Naive thymus-derived CD4-positive, alpha-beta T cell (primary cell): Measurements from ENCODE around the gene CMIP. TPM values are rescaled to one million over a fixed set of nuclear protein-coding genes. Genes with fewer than 3 reads are reported as not detected.

ENCODE experiments used
- ATAC-seq: fragments of 150-1000 bp; cut with Tn5 transposase; 2 replicates; pipeline ENCODE4 v1.10.0; 2021; ENCODE audit warnings: mild to moderate bottlenecking, moderate library complexity
- CTCF ChIA-PET: fragments of 350-600 bp; sonication (Branson Sonifier 250); formaldehyde crosslinking; loops from one replicate; lab custom pipeline; 2021; ENCODE audit warnings: antibody characterized with exemption; lab: Charles Lee
- POLR2A ChIA-PET: fragments of 350-600 bp; sonication (Branson Sonifier 250); formaldehyde crosslinking; loops from one replicate; lab custom pipeline; 2021; ENCODE audit warnings: antibody characterized with exemption, inconsistent platforms; lab: Charles Lee
- DNase-seq, 9 donors: peaks; one replicate each; pipeline versions ENCODE4 v3.0.0 to v3.0.0-alpha.2; 2020 to 2022; ENCODE audit warnings: mixed read lengths in 1 of 9
- H3K27ac ChIP-seq: one replicate; pipeline ENCODE4 v1.7.0; 2013; ENCODE audit warnings: mild to moderate bottlenecking, low read depth, low read length, moderate library complexity
- H3K27me3 ChIP-seq, 2 donors: one replicate each; pipeline ENCODE4 v1.7.0; 2013; ENCODE audit warnings: low read length in 2 of 2, mild to moderate bottlenecking in 2 of 2, moderate library complexity in 2 of 2; ENCODE audit not compliant: control insufficient read depth in 2 of 2, insufficient read depth in 2 of 2
- H3K36me3 ChIP-seq, 3 experiments: 1 replicate in 2 of 3; 2 replicates in 1 of 3; pipeline ENCODE4 v1.7.0; 2013; ENCODE audit warnings: low read length in 3 of 3, mild to moderate bottlenecking in 3 of 3, moderate library complexity in 1 of 3; ENCODE audit not compliant: insufficient read depth in 3 of 3, control insufficient read depth in 2 of 3
- H3K4me1 ChIP-seq, 2 donors: one replicate each; pipeline ENCODE4 v1.7.0; 2013; ENCODE audit warnings: low read length in 2 of 2, mild to moderate bottlenecking in 2 of 2, moderate library complexity in 1 of 2; ENCODE audit not compliant: control insufficient read depth in 2 of 2, insufficient read depth in 2 of 2
- H3K4me3 ChIP-seq: 2 replicates; pipeline ENCODE4 v1.7.0; 2013; ENCODE audit warnings: mild to moderate bottlenecking, low read length
- H3K9me3 ChIP-seq, 3 experiments: 1 replicate in 2 of 3; 2 replicates in 1 of 3; pipeline ENCODE4 v1.7.0; 2013; ENCODE audit warnings: low read length in 3 of 3; ENCODE audit not compliant: control insufficient read depth in 2 of 3
- H3K27ac Mint-ChIP-seq, 9 donors: one replicate each; pipeline ENCODE4 v1.8.0; 2020 to 2022; ENCODE audit warnings: mixed read lengths in 9 of 9, mild to moderate bottlenecking in 8 of 9, moderate library complexity in 5 of 9, inconsistent platforms in 2 of 9
- H3K27me3 Mint-ChIP-seq, 5 donors: one replicate each; pipeline ENCODE4 v1.8.0; 2021 to 2022; ENCODE audit warnings: mixed read lengths in 5 of 5, mild to moderate bottlenecking in 1 of 5
- H3K36me3 Mint-ChIP-seq, 5 donors: one replicate each; pipeline ENCODE4 v1.8.0; 2020 to 2022; ENCODE audit warnings: mixed read lengths in 5 of 5, mild to moderate bottlenecking in 3 of 5, inconsistent platforms in 1 of 5
- H3K4me1 Mint-ChIP-seq, 7 donors: one replicate each; pipeline ENCODE4 v1.8.0; 2020 to 2022; ENCODE audit warnings: mixed read lengths in 7 of 7, mild to moderate bottlenecking in 3 of 7, inconsistent platforms in 1 of 7
- H3K4me3 Mint-ChIP-seq, 10 donors: one replicate each; pipeline ENCODE4 v1.8.0; 2020 to 2022; ENCODE audit warnings: mild to moderate bottlenecking in 10 of 10, mixed read lengths in 10 of 10, moderate library complexity in 6 of 10, inconsistent platforms in 2 of 10
- H3K9me3 Mint-ChIP-seq, 11 donors: one replicate each; pipeline ENCODE4 v1.8.0; 2020 to 2022; ENCODE audit warnings: mixed read lengths in 11 of 11, mild to moderate bottlenecking in 4 of 11, inconsistent platforms in 1 of 11, moderate library complexity in 1 of 11
- intact Hi-C, 2 donors: fragments of 100-400 bp; cut with micrococcal nuclease; formaldehyde crosslinking; loops; one replicate each; pipeline ENCODE4 v1.15.1; 2023
- polyA plus RNA-seq, 2 donors: library from polyadenylated mRNA; unstranded; fragments of 300-500 nt; fragmentation: Illumina TruSeq; gene quantifications; one replicate each; pipeline ENCODE4 v1.2.3, GENCODE V29; 2021
- total RNA-seq, 6 experiments: library from RNA in 5 of 6; stranded (reverse) in 5 of 6; gene quantifications; 1 replicate in 5 of 6; 2 replicates in 1 of 6; pipeline ENCODE4 v1.2.3 and lab custom pipeline; 2021 to 2026

Gene CMIP
- total and polyA plus RNA-seq, 7 experiments from 2014 or later = 0.66 to 75.4 (median 34.3) TPM

DNA sequence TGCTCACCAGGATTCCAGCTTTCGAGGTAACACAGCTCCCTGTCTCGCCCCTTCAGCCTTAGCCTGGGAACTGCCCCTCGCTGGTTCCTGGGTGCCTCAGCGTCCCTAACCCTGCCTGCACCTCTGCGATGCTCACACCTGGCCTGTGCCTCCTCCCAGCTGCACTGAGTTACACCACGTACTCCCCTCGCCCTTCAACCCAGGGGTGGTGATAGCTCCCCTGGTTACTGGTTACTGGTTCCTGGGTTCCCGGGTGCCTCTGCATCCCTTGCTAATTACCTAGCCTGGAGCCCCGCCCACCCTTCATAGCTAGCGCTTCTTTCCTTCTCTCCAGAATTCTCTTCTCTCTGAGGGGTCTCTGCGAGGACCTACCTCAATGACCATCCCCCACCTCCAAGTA lies 269.2 kb downstream of the CMIP start:
- Histone ChIP-seq H3K36me3 (peaks cover 0 to 9% (median 0%) of the 10 kb centered on the region in 3 experiments), H3K9me3 (no peaks in the 10 kb centered on the region), H3K4me3 (no peak overlapping the region), H3K4me1 (peaks cover 25 to 35% of the 10 kb centered on the region in 2 donors), H3K27me3 (no peaks in the 10 kb centered on the region), H3K27ac (no peak overlapping the region)
- ATAC-seq (no peak), DNase-seq (no peak)
- ChIA-PET CTCF (interaction anchor here (1.2 to 1.5 kb wide), 4 partner anchors 16 to 309 kb away, joined by 3 to 4 read pairs (median 4); no protein-coding TSS in a partner anchor), POLR2A (interaction anchor here (1.5 kb wide), 1 partner anchor 80 kb away, joined by 3 read pairs; no protein-coding TSS in a partner anchor)
- peak overlapping the region in 2 of 9 donors; percentile 19 to 46 for H3K27ac Mint-ChIP-seq
- H3K9me3 Mint-ChIP-seq = peaks cover 0 to 3% (median 0%) of the 10 kb centered on the region in 11 donors
- peaks cover 0 to 6% (median 0%) of the 10 kb centered on the region in 5 donors for H3K36me3 Mint-ChIP-seq
- no peak overlapping the region for H3K4me3 Mint-ChIP-seq
- intact Hi-C loops = loop anchor here in 1 of 2 donors (2.0 kb wide), 1 partner anchor 17 kb away; no protein-coding TSS in a partner anchor
- H3K4me1 Mint-ChIP-seq = peaks cover 30 to 45% (median 38%) of the 10 kb centered on the region in 7 donors
- H3K27me3 Mint-ChIP-seq = no peaks in the 10 kb centered on the region

DNA sequence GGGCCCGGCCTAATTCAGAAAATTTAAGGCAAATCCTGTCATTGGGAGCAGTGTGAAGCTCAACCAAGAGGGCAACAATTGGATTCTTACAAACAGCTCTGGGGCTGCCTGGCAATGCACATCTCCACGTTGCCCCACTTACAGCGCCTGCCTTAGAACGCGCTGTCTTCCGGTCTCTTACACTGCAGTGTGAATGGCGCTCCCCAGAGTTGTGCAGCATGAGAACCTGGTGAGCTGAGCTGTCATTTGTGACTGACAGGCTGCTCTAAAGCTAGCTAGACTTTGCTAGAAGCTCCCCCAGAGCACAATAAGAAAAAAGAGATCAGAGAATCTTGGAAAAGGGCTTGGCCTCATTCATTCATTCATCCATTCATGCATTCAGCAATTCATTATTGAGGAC lies 270.0 kb downstream of the CMIP start:
- DNase-seq (no peak), ATAC-seq (no peak)
- ChIA-PET POLR2A (interaction anchor here (0.9 to 1.5 kb wide), 3 partner anchors 11 to 91 kb away, joined by 3 read pairs; no protein-coding TSS in a partner anchor), CTCF (interaction anchor here (1.2 to 1.5 kb wide), 5 partner anchors 10 to 310 kb away, joined by 3 to 9 read pairs (median 4); no protein-coding TSS in a partner anchor)
- H3K27me3 Mint-ChIP-seq = no peaks in the 10 kb centered on the region
- peaks cover 0 to under 1% (median 0%) of the 10 kb centered on the region in 3 experiments for H3K36me3 ChIP-seq
- H3K9me3 Mint-ChIP-seq = peaks cover 0 to 3% (median 0%) of the 10 kb centered on the region in 11 donors
- H3K4me1 ChIP-seq = peaks cover 25 to 35% of the 10 kb centered on the region in 2 donors
- H3K4me1 Mint-ChIP-seq = peaks cover 34 to 51% (median 38%) of the 10 kb centered on the region in 7 donors
- no peak overlapping the region for H3K27ac ChIP-seq
- peak overlapping the region; percentile 12 to 96 (median 87) for H3K27ac Mint-ChIP-seq
- H3K4me3 ChIP-seq = no peak overlapping the region
- H3K9me3 ChIP-seq = no peaks in the 10 kb centered on the region
- peaks cover 0 to 4% (median 0%) of the 10 kb centered on the region in 5 donors for H3K36me3 Mint-ChIP-seq
- intact Hi-C loops = loop anchor here in 1 of 2 donors (2.0 kb wide), 1 partner anchor 16 kb away; no protein-coding TSS in a partner anchor
- no peaks in the 10 kb centered on the region for H3K27me3 ChIP-seq
- peak overlapping the region in 8 of 10 donors; percentile 64 to 83 (median 75) for H3K4me3 Mint-ChIP-seq

DNA sequence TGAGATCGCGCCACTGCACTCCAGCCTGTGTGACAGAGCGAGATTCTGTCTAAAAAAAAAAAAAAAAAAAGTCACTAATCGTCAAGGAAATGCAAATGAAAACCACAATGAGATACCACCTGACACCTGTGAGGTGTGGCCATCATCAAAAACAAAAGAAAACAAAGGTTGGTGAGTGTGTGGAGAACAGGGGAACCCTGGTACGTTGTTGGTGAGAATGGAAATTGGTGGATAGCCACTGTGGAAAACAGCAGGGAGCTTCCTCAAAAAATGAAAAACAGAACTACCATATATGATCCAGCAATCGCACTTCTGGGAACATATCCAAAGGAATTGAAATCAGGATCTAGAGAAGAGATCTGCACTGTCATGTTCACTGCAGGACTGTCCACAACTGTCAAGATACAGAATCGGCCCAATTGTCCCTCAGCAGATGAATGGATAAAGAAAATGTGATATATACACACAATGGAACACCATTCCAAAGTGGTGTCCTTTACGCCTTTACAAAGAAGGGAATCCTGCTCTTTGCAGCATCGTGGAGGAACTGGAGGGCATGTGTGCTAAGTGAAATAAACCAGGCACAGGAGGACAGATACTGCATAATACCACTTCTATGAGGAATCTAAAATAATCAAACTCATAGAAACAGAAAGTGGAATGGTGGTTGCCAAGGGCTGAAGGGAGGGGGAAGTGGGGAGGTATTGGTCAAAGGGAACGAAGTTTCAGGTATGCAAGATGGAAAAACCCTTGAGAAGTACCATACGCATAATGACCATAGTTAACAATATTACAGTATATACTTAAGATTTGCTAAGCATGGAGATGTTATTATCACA lies 271.0 kb downstream of the CMIP start:
- POLR2A ChIA-PET = interaction anchor here (0.9 to 1.5 kb wide), 4 partner anchors 11 to 92 kb away, joined by 3 to 5 read pairs (median 3); no protein-coding TSS in a partner anchor

DNA sequence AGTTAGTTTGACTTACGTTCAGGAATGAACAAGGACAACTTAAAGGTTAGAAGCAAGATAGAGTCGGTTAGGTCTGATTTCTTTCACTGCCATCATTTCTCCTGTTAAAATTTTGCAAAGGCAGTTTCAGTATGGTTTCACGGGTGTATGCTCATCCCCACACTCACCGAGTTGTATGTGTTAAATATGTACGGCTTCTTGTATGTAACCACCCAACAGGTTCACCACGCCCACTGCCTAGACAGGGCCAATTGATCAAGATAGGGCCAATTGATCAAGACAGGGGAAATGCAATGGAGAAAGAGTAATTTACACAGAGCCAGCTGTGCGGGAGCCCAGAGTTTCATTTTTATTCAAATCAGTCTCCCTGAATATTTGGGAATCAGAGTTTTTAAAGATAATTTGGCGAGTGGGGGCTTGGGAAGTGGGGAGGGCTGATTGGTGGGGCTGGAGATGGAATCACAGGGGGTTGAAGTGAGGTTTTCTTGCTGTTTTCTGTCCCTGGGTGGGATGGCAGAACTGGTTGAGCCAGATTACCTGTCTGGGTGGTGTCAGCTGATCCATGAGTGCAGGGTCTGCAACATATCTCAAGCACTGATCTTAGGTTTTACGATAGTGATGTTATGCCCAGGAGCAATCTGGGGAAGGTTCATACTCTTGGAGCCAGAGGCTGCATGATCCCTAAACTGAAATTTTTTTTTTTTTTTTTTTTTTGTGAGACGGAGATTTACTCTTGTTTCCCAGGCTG lies 272.0 kb downstream of the CMIP start:
- H3K36me3 Mint-ChIP-seq = peaks cover 0 to 9% (median 0%) of the 10 kb centered on the region in 5 donors

More for the DNA sequence above, 271.0 kb downstream of the CMIP start:
- Histone ChIP-seq H3K4me3 (peak overlapping the region; percentile 7), H3K27ac (no peak overlapping the region), H3K36me3 (no peaks in the 10 kb centered on the region), H3K9me3 (no peaks in the 10 kb centered on the region), H3K4me1 (peaks cover 25 to 35% of the 10 kb centered on the region in 2 donors), H3K27me3 (no peaks in the 10 kb centered on the region)
- peaks cover 0 to 4% (median 0%) of the 10 kb centered on the region in 5 donors for H3K36me3 Mint-ChIP-seq
- peaks cover 35 to 54% (median 43%) of the 10 kb centered on the region in 7 donors for H3K4me1 Mint-ChIP-seq
- CTCF ChIA-PET = interaction anchor here (1.2 to 1.3 kb wide), 2 partner anchors 9 to 14 kb away, joined by 5 to 9 read pairs; no protein-coding TSS in a partner anchor
- intact Hi-C loops = loop anchor here (1.0 to 5.0 kb wide), 4 partner anchors 15 to 403 kb away; partner anchors contain the start of gene GAN (in 1 of the 2)
- ATAC-seq (peak; percentile 73), DNase-seq (peak in 7 of 9 donors; percentile 47 to 70 (median 68))
- H3K9me3 Mint-ChIP-seq = peaks cover 0 to 3% (median 0%) of the 10 kb centered on the region in 11 donors
- H3K27ac Mint-ChIP-seq = peak overlapping the region; percentile 66 to 96 (median 88)
- H3K27me3 Mint-ChIP-seq = no peaks in the 10 kb centered on the region
- H3K4me3 Mint-ChIP-seq = peak overlapping the region; percentile 53 to 83 (median 75)

DNA sequence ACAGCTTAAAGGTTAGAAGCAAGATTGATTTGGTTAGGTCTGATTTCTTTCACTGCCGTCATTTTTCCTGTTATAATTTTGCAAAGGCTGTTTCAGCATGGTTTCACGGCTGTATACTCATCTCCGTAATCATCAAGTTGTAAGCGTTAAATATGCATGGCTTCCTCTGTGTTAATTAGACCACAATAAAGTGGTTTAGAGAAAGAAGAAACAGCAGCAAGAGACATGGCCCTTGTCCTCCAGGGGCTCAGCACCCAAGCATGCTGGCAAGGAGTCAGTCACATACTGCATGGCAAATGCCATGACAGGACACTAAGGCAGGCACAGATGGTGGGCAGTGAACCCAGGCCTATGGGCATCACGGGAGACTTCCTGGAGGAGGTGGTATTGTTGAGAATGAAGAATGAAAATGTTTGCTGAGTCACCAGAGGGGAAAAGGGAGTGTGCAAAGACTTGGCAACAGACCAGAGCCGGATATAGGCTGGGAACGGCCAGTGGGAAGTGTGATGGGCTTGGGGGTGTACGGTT lies 273.1 kb downstream of the CMIP start:
- H3K4me3 ChIP-seq = no peak overlapping the region
- Mint-ChIP-seq H3K4me3 (peak overlapping the region in 9 of 10 donors; percentile 40 to 84 (median 61)), H3K4me1 (peaks cover 35 to 54% (median 45%) of the 10 kb centered on the region in 7 donors), H3K27ac (peak overlapping the region; percentile 5 to 87 (median 63)), H3K27me3 (no peaks in the 10 kb centered on the region), H3K36me3 (peaks cover 0 to 9% (median 0%) of the 10 kb centered on the region in 5 donors), H3K9me3 (peaks cover 0 to 7% (median 0%) of the 10 kb centered on the region in 11 donors)
- DNase-seq (no peak), ATAC-seq (no peak)
- no peak overlapping the region for H3K27ac ChIP-seq
- ChIA-PET POLR2A (interaction anchor here (1.7 kb wide), 1 partner anchor 101 kb away, joined by 8 read pairs; no protein-coding TSS in a partner anchor), CTCF (interaction anchor here (1.3 to 1.7 kb wide), 2 partner anchors 12 to 314 kb away, joined by 3 to 4 read pairs; no protein-coding TSS in a partner anchor)
- intact Hi-C loops = loop anchor here (2.0 to 5.0 kb wide), 4 partner anchors 85 to 405 kb away; partner anchors contain the start of gene GAN (in 2 of the 2)
- H3K4me1 ChIP-seq = peaks cover 25 to 35% of the 10 kb centered on the region in 2 donors
- no peaks in the 10 kb centered on the region for H3K36me3 ChIP-seq
- H3K9me3 ChIP-seq = no peaks in the 10 kb centered on the region
- no peaks in the 10 kb centered on the region for H3K27me3 ChIP-seq

More for the DNA sequence above, 272.0 kb downstream of the CMIP start:
- H3K27ac ChIP-seq = no peak overlapping the region
- H3K27me3 ChIP-seq = no peaks in the 10 kb centered on the region
- POLR2A ChIA-PET = no interaction called here
- intact Hi-C loops = loop anchor here (5.0 kb wide), 2 partner anchors 194 to 404 kb away; partner anchors contain the start of gene GAN (in 1 of the 2)
- Mint-ChIP-seq H3K27ac (peak overlapping the region; percentile 13 to 92 (median 57)), H3K9me3 (peaks cover 0 to 7% (median 0%) of the 10 kb centered on the region in 11 donors), H3K4me3 (peak overlapping the region in 9 of 10 donors; percentile 5 to 83 (median 66)), H3K4me1 (peaks cover 35 to 54% (median 43%) of the 10 kb centered on the region in 7 donors), H3K27me3 (no peaks in the 10 kb centered on the region)
- no peak for DNase-seq
- H3K4me1 ChIP-seq = peaks cover 25 to 35% of the 10 kb centered on the region in 2 donors
- ATAC-seq = peak; percentile 40
- CTCF ChIA-PET = no interaction called here
- no peak overlapping the region for H3K4me3 ChIP-seq
- H3K9me3 ChIP-seq = no peaks in the 10 kb centered on the region
- H3K36me3 ChIP-seq = no peaks in the 10 kb centered on the region
